OCI-LY7 (cell line): ENCODE data around the gene SUSD4.

Experiments used
- EZH2phosphoT487 ChIP-seq: fragments of 200-600 bp; sonication (generic); IDR thresholded peaks from 2 replicates; pipeline ENCODE4 v1.6.1; 2018; ENCODE audit warnings: low read depth, borderline replicate concordance, mild to moderate bottlenecking, mixed run types, antibody characterized with exemption, low read length, moderate library complexity, mixed read lengths
- TF ChIP-seq, protein P1 (sequence below): fragments of 200-600 bp; sonication (generic); conservative IDR thresholded peaks from 2 replicates; pipeline ENCODE4 v1.5.1; 2014; ENCODE audit warnings: mild to moderate bottlenecking, antibody characterized with exemption, low read length, moderate library complexity, mixed read lengths

DNA sequence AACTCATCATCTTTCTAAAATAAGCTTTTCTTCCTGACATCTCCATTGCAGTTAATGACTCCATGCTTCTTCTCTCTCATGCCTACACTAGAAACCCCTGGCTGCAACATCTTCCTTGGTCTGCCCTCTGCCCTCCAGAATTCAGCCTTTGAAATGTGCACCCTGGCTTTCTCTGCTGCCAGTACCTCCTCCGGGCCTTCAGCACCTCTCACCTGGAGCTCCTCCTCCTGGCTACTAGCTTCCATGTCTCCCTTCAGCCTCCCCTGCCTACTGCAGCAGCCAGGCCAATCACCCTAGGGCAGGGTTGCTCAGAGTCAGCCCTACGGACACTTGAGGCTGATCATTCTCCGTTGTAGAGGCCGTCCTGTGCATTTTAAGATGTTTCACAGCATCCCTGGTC, 18.3 kb downstream of the SUSD4 start:
- TF ChIP-seq, protein P1, sequence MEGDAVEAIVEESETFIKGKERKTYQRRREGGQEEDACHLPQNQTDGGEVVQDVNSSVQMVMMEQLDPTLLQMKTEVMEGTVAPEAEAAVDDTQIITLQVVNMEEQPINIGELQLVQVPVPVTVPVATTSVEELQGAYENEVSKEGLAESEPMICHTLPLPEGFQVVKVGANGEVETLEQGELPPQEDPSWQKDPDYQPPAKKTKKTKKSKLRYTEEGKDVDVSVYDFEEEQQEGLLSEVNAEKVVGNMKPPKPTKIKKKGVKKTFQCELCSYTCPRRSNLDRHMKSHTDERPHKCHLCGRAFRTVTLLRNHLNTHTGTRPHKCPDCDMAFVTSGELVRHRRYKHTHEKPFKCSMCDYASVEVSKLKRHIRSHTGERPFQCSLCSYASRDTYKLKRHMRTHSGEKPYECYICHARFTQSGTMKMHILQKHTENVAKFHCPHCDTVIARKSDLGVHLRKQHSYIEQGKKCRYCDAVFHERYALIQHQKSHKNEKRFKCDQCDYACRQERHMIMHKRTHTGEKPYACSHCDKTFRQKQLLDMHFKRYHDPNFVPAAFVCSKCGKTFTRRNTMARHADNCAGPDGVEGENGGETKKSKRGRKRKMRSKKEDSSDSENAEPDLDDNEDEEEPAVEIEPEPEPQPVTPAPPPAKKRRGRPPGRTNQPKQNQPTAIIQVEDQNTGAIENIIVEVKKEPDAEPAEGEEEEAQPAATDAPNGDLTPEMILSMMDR: no peak
- TF ChIP-seq EZH2phosphoT487: no peak
